HEK293T (cell line): ENCODE data around the gene PAPLN.
A peak's percentile ranks its signal among the peaks of the same experiment; 100 is the strongest.

ENCODE experiments used
- CTCF ChIA-PET: fragments of 350-600 bp; formaldehyde crosslinking; extraction: SDS; loops from one replicate; lab custom pipeline; 2021; ENCODE audit warnings: antibody characterized with exemption, inconsistent platforms; lab: Yijun Ruan, JAX
- POLR2A ChIA-PET: fragments of 350-600 bp; formaldehyde crosslinking; extraction: SDS; loops from one replicate; lab custom pipeline; 2020; ENCODE audit warnings: antibody characterized with exemption, inconsistent platforms; lab: Yijun Ruan, JAX
- DNase-seq: peaks from one replicate; pipeline ENCODE4 v3.0.0; 2012; ENCODE audit warnings: mixed read lengths; ENCODE audit errors: extremely low spot score
- ARNT ChIP-seq: fragments of 450-650 bp; IDR thresholded peaks from 2 replicates; pipeline ENCODE4 v1.6.1; 2017; ENCODE audit warnings: mild to moderate bottlenecking
- BHLHE40 ChIP-seq: fragments of 450-650 bp; IDR thresholded peaks from 2 replicates; pipeline ENCODE4 v1.6.1; 2016; ENCODE audit warnings: mild to moderate bottlenecking, moderate library complexity, borderline replicate concordance
- CTBP1 ChIP-seq: fragments of 450-650 bp; IDR thresholded peaks from 2 replicates; pipeline ENCODE4 v1.6.1; 2016; ENCODE audit warnings: borderline replicate concordance
- ELF4 ChIP-seq: fragments of 450-650 bp; IDR thresholded peaks from 2 replicates; pipeline ENCODE4 v1.6.1; 2017; ENCODE audit warnings: antibody characterized with exemption
- FOXA1 ChIP-seq: fragments of 450-650 bp; IDR thresholded peaks from 2 replicates; pipeline ENCODE4 v1.6.1; 2016; ENCODE audit warnings: mild to moderate bottlenecking
- FOXK2 ChIP-seq: fragments of 450-650 bp; IDR thresholded peaks from 2 replicates; pipeline ENCODE4 v1.6.1; 2016; ENCODE audit warnings: mild to moderate bottlenecking
- FOXM1 ChIP-seq: fragments of 450-650 bp; IDR thresholded peaks from 2 replicates; pipeline ENCODE4 v1.6.1; 2017; ENCODE audit warnings: mild to moderate bottlenecking, borderline replicate concordance
- HDGF ChIP-seq: fragments of 450-650 bp; IDR thresholded peaks from 2 replicates; pipeline ENCODE4 v1.6.1; 2017; ENCODE audit warnings: antibody characterized with exemption, borderline replicate concordance
- L3MBTL2 ChIP-seq: fragments of 450-650 bp; conservative IDR thresholded peaks from 2 replicates; pipeline ENCODE4 v1.6.1; 2016; ENCODE audit warnings: mild to moderate bottlenecking
- LEF1 ChIP-seq: fragments of 450-650 bp; IDR thresholded peaks from 2 replicates; pipeline ENCODE4 v1.6.1; 2017; ENCODE audit warnings: mild to moderate bottlenecking, borderline replicate concordance
- NFRKB ChIP-seq: fragments of 450-650 bp; IDR thresholded peaks from 2 replicates; pipeline ENCODE4 v1.6.1; 2016; ENCODE audit warnings: mild to moderate bottlenecking, moderate library complexity
- PKNOX1 ChIP-seq: fragments of 450-650 bp; IDR thresholded peaks from 2 replicates; pipeline ENCODE4 v1.6.1; 2016
- SP1 ChIP-seq: fragments of 450-650 bp; IDR thresholded peaks from 2 replicates; pipeline ENCODE4 v1.6.1; 2017
- SUZ12 ChIP-seq: fragments of 450-650 bp; IDR thresholded peaks from 2 replicates; pipeline ENCODE4 v1.6.1; 2016; ENCODE audit warnings: mild to moderate bottlenecking
- TARDBP ChIP-seq: fragments of 450-650 bp; IDR thresholded peaks from 2 replicates; pipeline ENCODE4 v1.6.1; 2016
- ZNF384 ChIP-seq: fragments of 450-650 bp; IDR thresholded peaks from 2 replicates; pipeline ENCODE4 v1.6.1; 2016

PAPLN gene

GRCh38 chr14:73227812-73228781 is 9.2 kb upstream of the PAPLN start:
- TF ChIP-seq SUZ12 (no peak), HDGF (no peak)
- CTCF ChIA-PET = no interaction called here
- DNase-seq = no peak
- POLR2A ChIA-PET = interaction anchor here (0.8 kb wide), 1 partner anchor 56 kb away, joined by 3 read pairs; no protein-coding TSS in a partner anchor

- POLR2A ChIA-PET = no interaction called here
- CTCF ChIA-PET = interaction anchor here (1.4 kb wide), 1 partner anchor 65 kb away, joined by 3 read pairs; no protein-coding TSS in a partner anchor
- TF ChIP-seq FOXA1 (no peak), LEF1 (no peak), NFRKB (no peak), BHLHE40 (no peak), FOXK2 (no peak), ZNF384 (no peak), L3MBTL2 (no peak), SP1 (no peak), FOXM1 (no peak), PKNOX1 (no peak), ARNT (no peak)
- no peak for DNase-seq
Measured at GRCh38 chr14:73230051-73230450, 7.3 kb upstream of the PAPLN start.

- CTCF ChIA-PET = interaction anchor here (0.6 to 2.0 kb wide), 3 partner anchors 51 to 186 kb away, joined by 4 to 7 read pairs (median 7); no protein-coding TSS in a partner anchor
- POLR2A ChIA-PET = interaction anchor here (1.5 kb wide), 1 partner anchor 173 kb away, joined by 4 read pairs; no protein-coding TSS in a partner anchor
- DNase-seq = peak; percentile 65
- no peak for TF ChIP-seq SUZ12
- no peak for TF ChIP-seq TARDBP
- TF ChIP-seq FOXA1 = no peak
- TF ChIP-seq ELF4 = no peak
- no peak for TF ChIP-seq PKNOX1
- TF ChIP-seq ZNF384 = no peak
- TF ChIP-seq NFRKB = no peak
- TF ChIP-seq CTBP1 = no peak
- no peak for TF ChIP-seq BHLHE40
Measured at GRCh38 chr14:73231981-73232851, 5.1 kb upstream of the PAPLN start.

- POLR2A ChIA-PET = interaction anchor here (1.5 kb wide), 1 partner anchor 174 kb away, joined by 4 read pairs; no protein-coding TSS in a partner anchor
- no peak for DNase-seq
- no peak for TF ChIP-seq L3MBTL2
- no peak for TF ChIP-seq TARDBP
- no peak for TF ChIP-seq PKNOX1
- no peak for TF ChIP-seq SUZ12
- no peak for TF ChIP-seq CTBP1
- no peak for TF ChIP-seq LEF1
- TF ChIP-seq FOXK2 = no peak
- TF ChIP-seq ARNT = no peak
- no peak for TF ChIP-seq NFRKB
- no peak for TF ChIP-seq BHLHE40
- no peak for TF ChIP-seq HDGF
- no peak for TF ChIP-seq SP1
- no peak for TF ChIP-seq FOXA1
- no peak for TF ChIP-seq ZNF384
- no peak for TF ChIP-seq FOXM1
- CTCF ChIA-PET = interaction anchor here (0.6 kb wide), 2 partner anchors 124 to 187 kb away, joined by 4 to 7 read pairs; no protein-coding TSS in a partner anchor
Measured at GRCh38 chr14:73232984-73233383, 4.3 kb upstream of the PAPLN start.

GRCh38 chr14:73233564-73233963 is 3.7 kb upstream of the PAPLN start:
- TF ChIP-seq HDGF (no peak), BHLHE40 (no peak), NFRKB (no peak), SP1 (no peak), ARNT (no peak), PKNOX1 (no peak), FOXK2 (no peak), CTBP1 (no peak), FOXM1 (no peak), LEF1 (no peak), FOXA1 (no peak), SUZ12 (no peak), L3MBTL2 (no peak)
- no peak for DNase-seq
- CTCF ChIA-PET = no interaction called here
- POLR2A ChIA-PET = no interaction called here
